ENCODE measurements around the gene EOLA1. TPM values are rescaled to one million over a fixed set of nuclear protein-coding genes. Genes with fewer than 3 reads are reported as not detected.

The EOLA1 gene
- total RNA-seq, 1 experiment from 2014 or later: 7.9 TPM

- Mint-ChIP-seq H3K27ac (no peak overlapping the region), H3K27me3 (ENCODE audit: low read depth) (no peaks in the 10 kb centered on the region; the same call in 1 of the 2 replicates), H3K4me1 (no peaks in the 10 kb centered on the region), H3K36me3 (ENCODE audit: insufficient read depth in 1 of 3, low read depth in 3 of 3) (peaks cover 18 to 46% (median 42%) of the 10 kb centered on the region in 3 experiments; a peak in 6 of 7 replicates), H3K9me3 (peaks cover 43 to 49% of the 10 kb centered on the region in 2 experiments), H3K4me3 (no peak overlapping the region)
- Histone ChIP-seq H2BK15ac (ENCODE audit: low read depth, low read length) (no peak overlapping the region), H3K23ac (ENCODE audit: insufficient read length, low read depth, low read length) (no peak overlapping the region), H3K4me1 (ENCODE audit: insufficient read depth, low read length) (no peaks in the 10 kb centered on the region), H3K79me2 (ENCODE audit: insufficient read depth, low read length) (no peaks in the 10 kb centered on the region), H3K27me3 (ENCODE audit: insufficient read depth, low read length) (no peaks in the 10 kb centered on the region; the same call in 1 of the 2 replicates), H3K79me1 (ENCODE audit: insufficient read depth, low read depth, low read length, poor library complexity, severe bottlenecking) (no peaks in the 10 kb centered on the region), H4K8ac (replicated peaks; ENCODE audit: insufficient read length, low read depth, low read length) (no peak overlapping the region), H3K4me2 (ENCODE audit: insufficient read depth, insufficient read length, low read length) (no peak overlapping the region), H3K4ac (ENCODE audit: low read depth, low read length) (no peak overlapping the region), H2BK20ac (ENCODE audit: low read depth, low read length, poor library complexity, severe bottlenecking) (no peak overlapping the region), H4K91ac (ENCODE audit: insufficient read length, low read depth, low read length) (no peak overlapping the region), H3T11ph (ENCODE audit: low read length) (no peak overlapping the region), H3K27ac (ENCODE audit: insufficient read length, low read depth, low read length) (no peak overlapping the region), H2AK5ac (ENCODE audit: insufficient read length, low read length) (no peak overlapping the region), H2BK12ac (ENCODE audit: insufficient read length, low read depth, low read length) (no peak overlapping the region), H2BK5ac (ENCODE audit: insufficient read length, low read length) (no peak overlapping the region), H3K14ac (ENCODE audit: insufficient read depth, low read length) (no peak overlapping the region), H3K18ac (ENCODE audit: insufficient read length, low read depth, low read length) (no peak overlapping the region), H3K23me2 (ENCODE audit: insufficient read length, low read depth, low read length, poor library complexity, severe bottlenecking) (no peaks in the 10 kb centered on the region), H4K20me1 (ENCODE audit: control insufficient read depth, insufficient read depth, insufficient read length) (no peaks in the 10 kb centered on the region), H3K56ac (ENCODE audit: insufficient read length, low read depth, low read length) (no peak overlapping the region), H2BK120ac (ENCODE audit: low read depth, low read length, poor library complexity, severe bottlenecking) (no peak overlapping the region), H3K9ac (ENCODE audit: extremely low read depth, insufficient read length, low read length) (no peak overlapping the region), H3K9me3 (ENCODE audit: control insufficient read depth, low read depth, low read length) (peaks cover 54% of the 10 kb centered on the region), H4K5ac (ENCODE audit: insufficient read length, low read depth, low read length) (no peak overlapping the region), H2AFZ (ENCODE audit: low read length) (no peak overlapping the region)
- WGBS (ENCODE audit: extremely low coverage, insufficient read length, low lambda C conversion rate): no CpG with 5 or more reads among the region's 4 CpGs
- DNase-seq: no peak
- TF ChIP-seq CTCF (conservative IDR thresholded peaks at IDR 0.05): no peak
Measured at GRCh38 chrX:149494844-149495565, 45.8 kb upstream of the EOLA1 start.

Measured in H9 (cell line).